ENCODE data around the gene BST1. TPM values are rescaled to one million over a fixed set of nuclear protein-coding genes. Genes with fewer than 3 reads are reported as not detected.

BST1 gene
- total RNA-seq, 1 donor: 31.8 TPM

GRCh38 chr4:15735536-15735935 lies 32.7 kb downstream of the BST1 start:
- no peak overlapping the region for H3K4me2 ChIP-seq (ENCODE audit: insufficient read depth, low read length)
- DNase-seq (ENCODE audit: insufficient read length, low spot score, missing footprints): no peak
- H3K36me3 ChIP-seq (ENCODE audit: insufficient read depth, low read length): no peaks in the 10 kb centered on the region
- H3K4me1 ChIP-seq (ENCODE audit: insufficient read depth, low read length): no peaks in the 10 kb centered on the region
- no peak for TF ChIP-seq CTCF (IDR thresholded peaks at IDR 0.05; ENCODE audit: extremely low read depth, low read depth, low read length)
- no peak overlapping the region for H3K27ac ChIP-seq (ENCODE audit: low read depth, low read length)
- no peaks in the 10 kb centered on the region for H3K9me3 ChIP-seq (ENCODE audit: low read depth, low read length)
- no peaks in the 10 kb centered on the region for H3K27me3 ChIP-seq (ENCODE audit: insufficient read depth, low read length)
- H4K20me1 ChIP-seq (ENCODE audit: insufficient read depth, low read length): no peaks in the 10 kb centered on the region
- no peak overlapping the region for H2AFZ ChIP-seq (ENCODE audit: low read length)
- no peaks in the 10 kb centered on the region for H3K79me2 ChIP-seq (ENCODE audit: insufficient read depth, low read length)
- no peak overlapping the region for H3K4me3 ChIP-seq (ENCODE audit: insufficient read depth, low read length)

GRCh38 chr4:15736514-15737050 lies 33.7 kb downstream of the BST1 start:
- DNase-seq (ENCODE audit: insufficient read length, low spot score, missing footprints): peak; percentile 42
- Histone ChIP-seq H3K27me3 (ENCODE audit: insufficient read depth, low read length) (no peaks in the 10 kb centered on the region), H3K4me1 (ENCODE audit: insufficient read depth, low read length) (no peaks in the 10 kb centered on the region), H3K79me2 (ENCODE audit: insufficient read depth, low read length) (no peaks in the 10 kb centered on the region), H2AFZ (ENCODE audit: low read length) (no peak overlapping the region), H3K9me3 (ENCODE audit: low read depth, low read length) (no peaks in the 10 kb centered on the region), H3K4me3 (ENCODE audit: insufficient read depth, low read length) (no peak overlapping the region), H3K36me3 (ENCODE audit: insufficient read depth, low read length) (no peaks in the 10 kb centered on the region), H3K4me2 (ENCODE audit: insufficient read depth, low read length) (no peak overlapping the region), H3K27ac (ENCODE audit: low read depth, low read length) (no peak overlapping the region), H4K20me1 (ENCODE audit: insufficient read depth, low read length) (no peaks in the 10 kb centered on the region)
- no peak for TF ChIP-seq CTCF (IDR thresholded peaks at IDR 0.05; ENCODE audit: extremely low read depth, low read depth, low read length)

- Histone ChIP-seq H3K79me2 (ENCODE audit: insufficient read depth, low read length) (no peaks in the 10 kb centered on the region), H2AFZ (ENCODE audit: low read length) (no peak overlapping the region), H3K27me3 (ENCODE audit: insufficient read depth, low read length) (no peaks in the 10 kb centered on the region), H3K9me3 (ENCODE audit: low read depth, low read length) (peaks cover 2% of the 10 kb centered on the region), H3K4me2 (ENCODE audit: insufficient read depth, low read length) (no peak overlapping the region), H3K4me1 (ENCODE audit: insufficient read depth, low read length) (no peaks in the 10 kb centered on the region), H4K20me1 (ENCODE audit: insufficient read depth, low read length) (no peaks in the 10 kb centered on the region), H3K27ac (ENCODE audit: low read depth, low read length) (no peak overlapping the region), H3K36me3 (ENCODE audit: insufficient read depth, low read length) (no peaks in the 10 kb centered on the region), H3K4me3 (ENCODE audit: insufficient read depth, low read length) (no peak overlapping the region)
- DNase-seq (ENCODE audit: insufficient read length, low spot score, missing footprints): no peak
- no peak for TF ChIP-seq CTCF (IDR thresholded peaks at IDR 0.05; ENCODE audit: extremely low read depth, low read depth, low read length)
These were observed 34.4 kb downstream of the BST1 start for GRCh38 chr4:15737255-15737654.

- H3K9me3 ChIP-seq (ENCODE audit: low read depth, low read length): peaks cover 2% of the 10 kb centered on the region
- H3K27me3 ChIP-seq (ENCODE audit: insufficient read depth, low read length): no peaks in the 10 kb centered on the region
- H3K36me3 ChIP-seq (ENCODE audit: insufficient read depth, low read length): no peaks in the 10 kb centered on the region
- H4K20me1 ChIP-seq (ENCODE audit: insufficient read depth, low read length): no peaks in the 10 kb centered on the region
- no peak overlapping the region for H3K4me3 ChIP-seq (ENCODE audit: insufficient read depth, low read length)
- no peak overlapping the region for H3K27ac ChIP-seq (ENCODE audit: low read depth, low read length)
- H3K79me2 ChIP-seq (ENCODE audit: insufficient read depth, low read length): no peaks in the 10 kb centered on the region
- H3K4me1 ChIP-seq (ENCODE audit: insufficient read depth, low read length): peaks cover 4% of the 10 kb centered on the region
- H3K4me2 ChIP-seq (ENCODE audit: insufficient read depth, low read length): no peak overlapping the region
- TF ChIP-seq CTCF (IDR thresholded peaks at IDR 0.05; ENCODE audit: extremely low read depth, low read depth, low read length): no peak
- no peak overlapping the region for H2AFZ ChIP-seq (ENCODE audit: low read length)
- peak; percentile 42 for DNase-seq (ENCODE audit: insufficient read length, low spot score, missing footprints)
These were observed 36.0 kb downstream of the BST1 start for GRCh38 chr4:15738877-15739276.

Measured in osteoblast (primary cell).